Spleen (tissue), 11 donors: Measurements from ENCODE around the gene TMEM63C. TPM values are rescaled to one million over a fixed set of nuclear protein-coding genes. Genes with fewer than 3 reads are reported as not detected.

Source experiments
- DNase-seq: peaks from one replicate; pipeline ENCODE4 v3.0.0-alpha.2; 2020
- H3K27ac ChIP-seq, 8 donors: fragments of 200-600 bp; sonication (generic) in 7 of 8; 1 replicate in 4 of 8; 2 replicates in 4 of 8; pipeline versions ENCODE4 v1.5.0 to v1.8.0; 2016 to 2021; ENCODE audit warnings: inconsistent platforms in 4 of 8, mild to moderate bottlenecking in 4 of 8, moderate library complexity in 1 of 8
- H3K27me3 ChIP-seq, 7 donors: fragments of 200-600 bp; sonication (generic) in 6 of 7; replicated peaks in 1 of 7; 1 replicate in 4 of 7; 2 replicates in 3 of 7; pipeline versions ENCODE4 v1.5.0 to v1.8.0; 2016 to 2021; ENCODE audit warnings: inconsistent platforms in 3 of 7, mild to moderate bottlenecking in 1 of 7
- H3K36me3 ChIP-seq, 6 donors: fragments of 200-600 bp; sonication (generic) in 5 of 6; 1 replicate in 4 of 6; 2 replicates in 2 of 6; pipeline versions ENCODE4 v1.5.0 to v1.8.0; 2016 to 2021; ENCODE audit warnings: inconsistent platforms in 2 of 6
- H3K4me1 ChIP-seq, 6 donors: fragments of 200-600 bp; sonication (generic) in 5 of 6; 1 replicate in 3 of 6; 2 replicates in 3 of 6; pipeline versions ENCODE4 v1.5.0 to v1.8.0; 2016 to 2021; ENCODE audit warnings: inconsistent platforms in 3 of 6
- H3K4me3 ChIP-seq, 8 donors: fragments of 200-600 bp; sonication (generic) in 7 of 8; 1 replicate in 4 of 8; 2 replicates in 4 of 8; pipeline versions ENCODE4 v1.5.0 to v1.8.0; 2016 to 2021; ENCODE audit warnings: inconsistent platforms in 4 of 8, mild to moderate bottlenecking in 4 of 8, moderate library complexity in 2 of 8
- H3K9me3 ChIP-seq, 8 donors: fragments of 200-600 bp; sonication (generic) in 7 of 8; 1 replicate in 4 of 8; 2 replicates in 4 of 8; pipeline versions ENCODE4 v1.5.0 to v1.8.0; 2016 to 2021; ENCODE audit warnings: inconsistent platforms in 4 of 8
- CTCF ChIP-seq, 11 experiments: fragments of 200-600 bp in 7 of 11; fragments of 450-650 bp in 4 of 11; sonication (generic) in 4 of 11; IDR thresholded peaks in 8 of 11; conservative IDR thresholded peaks in 3 of 11; 1 replicate in 7 of 11; 2 replicates in 4 of 11; pipeline versions ENCODE4 v1.4.0 to v1.8.0; 2016 to 2021; ENCODE audit warnings: antibody characterized with exemption in 11 of 11, inconsistent platforms in 4 of 11, mild to moderate bottlenecking in 1 of 11
- POLR2A ChIP-seq, 3 donors: fragments of 450-650 bp; IDR thresholded peaks; one replicate each; pipeline ENCODE4 v1.5.1; 2017; ENCODE audit warnings: antibody characterized with exemption in 3 of 3, mild to moderate bottlenecking in 1 of 3
- POLR2AphosphoS5 ChIP-seq, 3 donors: sonication (generic); formaldehyde crosslinking; IDR thresholded peaks; one replicate each; pipeline ENCODE4 v1.5.1; 2017; ENCODE audit warnings: antibody characterized with exemption in 3 of 3
- WGBS, 5 donors: extraction: QIAGEN DNeasy Blood & Tissue Kit in 3 of 5; methylation state at CpG; one replicate each; pipeline versions ENCODE4 v1.1.5 to v1.1.7; 2013 to 2018; 5-methylcytosine and 5-hydroxymethylcytosine counted together
- intact Hi-C: fragments of 100-400 bp; cut with DNase I; formaldehyde crosslinking; loops from one replicate; pipeline ENCODE4 v1.15.0; 2023; ENCODE audit warnings: low total_unique reads
- polyA plus RNA-seq, 3 donors: library from polyadenylated mRNA; stranded (reverse); fragments of 200-250 nt; gene quantifications; one replicate each; pipeline ENCODE4 v1.2.1, GENCODE V29; 2013
- total RNA-seq, 7 donors: library from RNA; depleted of rRNA in 3 of 7; stranded (reverse); fragments of >200 nt in 3 of 7; fragmentation: NEBNext Ultra II Directional in 4 of 7; extraction: Animal tissue kit (Norgen Biotek cat#: 25700) in 4 of 7; gene quantifications; one replicate each; pipeline versions ENCODE4 v1.1.0 to v1.2.1, GENCODE V29; 2016 to 2021
- donor health status: healthy with polysubstance abuse.
- donor health status: DM: no; HTN: no; CAD: no; lungs with moderate emphysema.
- donor health status: DM: no; HTN: no; CAD: no.
- donor health status: Bipolar disorder and iron deficiency.
- donor health status: healthy.
- donor health status: DM: no; HTN: no; CAD: no.
- donor health status: DM: yes; HTN: yes; CAD: no.

TMEM63C gene
- total and polyA plus RNA-seq, 10 donors = 0.20 to 13.4 (median 7.1) TPM

- Histone ChIP-seq H3K27ac (no peak overlapping the region), H3K4me3 (no peak overlapping the region), H3K36me3 (no peaks in the 10 kb centered on the region), H3K27me3 (peaks cover 0 to 48% (median 3%) of the 10 kb centered on the region in 7 donors), H3K9me3 (no peaks in the 10 kb centered on the region), H3K4me1 (no peaks in the 10 kb centered on the region)
- WGBS, 5 donors = 50 to 65% (median 57%) methylated on average over 5 to 10 of the region's 10 CpGs
- TF ChIP-seq POLR2AphosphoS5 (IDR thresholded peaks at IDR 0.05) (no peak), POLR2A (IDR thresholded peaks at IDR 0.05) (no peak), CTCF (IDR thresholded peaks at IDR 0.05 in 8 of 11, conservative IDR thresholded peaks at IDR 0.05 in 3 of 11) (no peak)
- intact Hi-C loops = no loop called here
- DNase-seq = no peak
Observed at GRCh38 chr14:77219591-77219990, 38.0 kb downstream of the TMEM63C start.

GRCh38 chr14:77220246-77221017, 38.8 kb downstream of the TMEM63C start:
- Histone ChIP-seq H3K36me3 (no peaks in the 10 kb centered on the region), H3K27ac (no peak overlapping the region), H3K9me3 (no peaks in the 10 kb centered on the region), H3K27me3 (peaks cover 0 to 45% (median 3%) of the 10 kb centered on the region in 7 donors), H3K4me1 (no peaks in the 10 kb centered on the region), H3K4me3 (no peak overlapping the region)
- intact Hi-C loops = no loop called here
- no peak for DNase-seq
- no peak for TF ChIP-seq POLR2AphosphoS5 (IDR thresholded peaks at IDR 0.05)
- TF ChIP-seq POLR2A (IDR thresholded peaks at IDR 0.05) = no peak
- TF ChIP-seq CTCF (IDR thresholded peaks at IDR 0.05 in 8 of 11, conservative IDR thresholded peaks at IDR 0.05 in 3 of 11) = no peak
- 56 to 80% (median 65%) methylated on average over 14 to 24 of the region's 24 CpGs for WGBS, 5 donors

GRCh38 chr14:77221241-77221871, 39.8 kb downstream of the TMEM63C start:
- TF ChIP-seq CTCF (IDR thresholded peaks at IDR 0.05 in 8 of 11, conservative IDR thresholded peaks at IDR 0.05 in 3 of 11) = no peak
- no peak for TF ChIP-seq POLR2AphosphoS5 (IDR thresholded peaks at IDR 0.05)
- TF ChIP-seq POLR2A (IDR thresholded peaks at IDR 0.05) = no peak
- Histone ChIP-seq H3K4me3 (no peak overlapping the region), H3K27ac (no peak overlapping the region), H3K36me3 (no peaks in the 10 kb centered on the region), H3K27me3 (peaks cover 0 to 35% (median 0%) of the 10 kb centered on the region in 7 donors), H3K9me3 (no peaks in the 10 kb centered on the region), H3K4me1 (no peaks in the 10 kb centered on the region)
- WGBS, 5 donors = 60 to 83% (median 75%) methylated on average over 15 to 23 of the region's 23 CpGs
- intact Hi-C loops = no loop called here
- DNase-seq = no peak

- Histone ChIP-seq H3K4me1 (no peaks in the 10 kb centered on the region), H3K9me3 (no peaks in the 10 kb centered on the region), H3K4me3 (no peak overlapping the region), H3K36me3 (no peaks in the 10 kb centered on the region), H3K27ac (no peak overlapping the region), H3K27me3 (peaks cover 0 to 23% (median 0%) of the 10 kb centered on the region in 7 donors)
- no peak for DNase-seq
- intact Hi-C loops = no loop called here
- TF ChIP-seq CTCF (IDR thresholded peaks at IDR 0.05 in 8 of 11, conservative IDR thresholded peaks at IDR 0.05 in 3 of 11) = no peak
- no peak for TF ChIP-seq POLR2AphosphoS5 (IDR thresholded peaks at IDR 0.05)
- no peak for TF ChIP-seq POLR2A (IDR thresholded peaks at IDR 0.05)
- WGBS, 5 donors = 72 to 77% (median 75%) methylated on average over 8 to 10 of the region's 10 CpGs
Observed at GRCh38 chr14:77222546-77223225, 41.1 kb downstream of the TMEM63C start.
